A673 (cell line): Measurements from ENCODE around the gene TAF5L.

Source experiments
- EZH2 ChIP-seq: fragments of 200-600 bp; sonication (generic); IDR thresholded peaks from 2 replicates; pipeline ENCODE4 v1.6.1; 2017; ENCODE audit warnings: borderline replicate concordance, low read depth, mild to moderate bottlenecking, mixed read lengths, antibody characterized with exemption, low read length; ENCODE audit not compliant: poor library complexity, severe bottlenecking
- TF ChIP-seq, protein P1 (sequence below): fragments of 300-800, 200-600 bp; sonication (generic); conservative IDR thresholded peaks from 2 replicates; pipeline ENCODE4 v1.5.1; 2017; ENCODE audit warnings: low read depth, mild to moderate bottlenecking, antibody characterized with exemption, low read length, moderate library complexity, mixed read lengths

DNA sequence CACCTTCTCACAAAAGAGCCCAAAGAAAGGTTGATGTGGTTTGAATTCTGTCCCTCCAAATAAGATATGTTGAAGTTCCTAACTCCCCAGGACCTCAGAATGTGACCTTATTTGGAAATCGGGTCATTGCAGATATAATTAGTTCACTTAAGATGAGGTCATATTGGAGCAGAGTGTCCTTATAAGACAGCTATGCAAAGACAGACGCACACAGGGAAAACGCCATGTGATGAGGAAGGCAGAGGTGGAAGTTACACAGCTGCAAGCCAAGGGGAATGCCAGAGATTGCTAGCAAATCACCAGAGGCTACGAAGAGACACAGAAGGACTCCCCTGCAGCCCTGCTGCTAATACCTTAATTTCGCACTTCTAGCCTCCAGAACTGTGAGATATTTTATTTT lies 62.2 kb downstream of the TAF5L start:
- TF ChIP-seq, protein P1, sequence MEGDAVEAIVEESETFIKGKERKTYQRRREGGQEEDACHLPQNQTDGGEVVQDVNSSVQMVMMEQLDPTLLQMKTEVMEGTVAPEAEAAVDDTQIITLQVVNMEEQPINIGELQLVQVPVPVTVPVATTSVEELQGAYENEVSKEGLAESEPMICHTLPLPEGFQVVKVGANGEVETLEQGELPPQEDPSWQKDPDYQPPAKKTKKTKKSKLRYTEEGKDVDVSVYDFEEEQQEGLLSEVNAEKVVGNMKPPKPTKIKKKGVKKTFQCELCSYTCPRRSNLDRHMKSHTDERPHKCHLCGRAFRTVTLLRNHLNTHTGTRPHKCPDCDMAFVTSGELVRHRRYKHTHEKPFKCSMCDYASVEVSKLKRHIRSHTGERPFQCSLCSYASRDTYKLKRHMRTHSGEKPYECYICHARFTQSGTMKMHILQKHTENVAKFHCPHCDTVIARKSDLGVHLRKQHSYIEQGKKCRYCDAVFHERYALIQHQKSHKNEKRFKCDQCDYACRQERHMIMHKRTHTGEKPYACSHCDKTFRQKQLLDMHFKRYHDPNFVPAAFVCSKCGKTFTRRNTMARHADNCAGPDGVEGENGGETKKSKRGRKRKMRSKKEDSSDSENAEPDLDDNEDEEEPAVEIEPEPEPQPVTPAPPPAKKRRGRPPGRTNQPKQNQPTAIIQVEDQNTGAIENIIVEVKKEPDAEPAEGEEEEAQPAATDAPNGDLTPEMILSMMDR = no peak
- TF ChIP-seq EZH2 = no peak
